Vagina (tissue), 2 donors: Measurements from ENCODE around the gene LMBR1. TPM values are rescaled to one million over a fixed set of nuclear protein-coding genes. Genes with fewer than 3 reads are reported as not detected.

ENCODE experiments used
- DNase-seq, 2 donors: peaks; one replicate each; pipeline ENCODE4 v3.0.0-alpha.2; 2017; ENCODE audit errors: extremely low spot score in 2 of 2
- H3K27ac ChIP-seq: fragments of 200-600 bp; sonication (generic); one replicate; pipeline ENCODE4 v1.5.1; 2019
- H3K27me3 ChIP-seq: fragments of 200-600 bp; sonication (generic); one replicate; pipeline ENCODE4 v1.5.1; 2019
- H3K36me3 ChIP-seq, 2 donors: fragments of 200-600 bp; sonication (generic); one replicate each; pipeline ENCODE4 v1.5.1; 2017 to 2019
- H3K4me1 ChIP-seq: fragments of 200-600 bp; sonication (generic); one replicate; pipeline ENCODE4 v1.5.1; 2019
- H3K4me3 ChIP-seq, 2 donors: fragments of 200-600 bp; sonication (generic); 1 replicate in 1 of 2; 2 replicates in 1 of 2; pipeline ENCODE4 v1.5.1; 2016 to 2019
- H3K9me3 ChIP-seq: fragments of 200-600 bp; sonication (generic); one replicate; pipeline ENCODE4 v1.5.1; 2019
- CTCF ChIP-seq, 3 experiments: fragments of 450-650 bp in 2 of 3; fragments of 200-600 bp in 1 of 3; sonication (generic) in 1 of 3; IDR thresholded peaks; one replicate each; pipeline ENCODE4 v1.5.1; 2017 to 2019; ENCODE audit warnings: antibody characterized with exemption in 3 of 3, mild to moderate bottlenecking in 2 of 3, moderate library complexity in 2 of 3
- POLR2A ChIP-seq, 2 donors: fragments of 450-650 bp; IDR thresholded peaks; one replicate each; pipeline ENCODE4 v1.6.1; 2017; ENCODE audit warnings: antibody characterized with exemption in 2 of 2, mild to moderate bottlenecking in 2 of 2, moderate library complexity in 2 of 2
- POLR2AphosphoS5 ChIP-seq, 2 donors: sonication (generic); formaldehyde crosslinking; IDR thresholded peaks; one replicate each; pipeline ENCODE4 v1.9.0; 2017; ENCODE audit warnings: antibody characterized with exemption in 2 of 2, mild to moderate bottlenecking in 2 of 2, low read depth in 1 of 2; ENCODE audit not compliant: insufficient read depth in 1 of 2
- intact Hi-C: fragments of 100-400 bp; cut with DNase I; formaldehyde crosslinking; loops from one replicate; pipeline ENCODE4 v1.15.1; 2023
- total RNA-seq: library from RNA; depleted of rRNA; stranded (reverse); fragments of >200 nt; gene quantifications from one replicate; pipeline ENCODE4 v1.2.3, GENCODE V29; 2016

LMBR1 gene
- total RNA-seq, 1 donor from 2014 or later = 45.7 TPM

GRCh38 chr7:156759579-156760202 lies 133.3 kb downstream of the LMBR1 start:
- no peak for TF ChIP-seq POLR2AphosphoS5 (IDR thresholded peaks at IDR 0.05; ENCODE audit: insufficient read depth in 1 of 2, low read depth in 1 of 2)
- no peak for TF ChIP-seq CTCF (IDR thresholded peaks at IDR 0.05)
- no peak for TF ChIP-seq POLR2A (IDR thresholded peaks at IDR 0.05)
- H3K27ac ChIP-seq = no peak overlapping the region
- intact Hi-C loops = no loop called here
- no peak overlapping the region for H3K4me3 ChIP-seq
- H3K27me3 ChIP-seq = no peaks in the 10 kb centered on the region
- H3K9me3 ChIP-seq = no peaks in the 10 kb centered on the region
- H3K4me1 ChIP-seq = no peaks in the 10 kb centered on the region
- no peak for DNase-seq
- H3K36me3 ChIP-seq = peaks cover 0 to 5% of the 10 kb centered on the region in 2 donors

GRCh38 chr7:156759143-156759542 lies 133.8 kb downstream of the LMBR1 start:
- DNase-seq = no peak
- H3K27ac ChIP-seq = no peak overlapping the region
- no peaks in the 10 kb centered on the region for H3K9me3 ChIP-seq
- no peaks in the 10 kb centered on the region for H3K27me3 ChIP-seq
- intact Hi-C loops = no loop called here
- no peaks in the 10 kb centered on the region for H3K4me1 ChIP-seq
- no peak overlapping the region for H3K4me3 ChIP-seq
- peaks cover 0 to 5% of the 10 kb centered on the region in 2 donors for H3K36me3 ChIP-seq
- no peak for TF ChIP-seq POLR2AphosphoS5 (IDR thresholded peaks at IDR 0.05; ENCODE audit: insufficient read depth in 1 of 2, low read depth in 1 of 2)
- TF ChIP-seq POLR2A (IDR thresholded peaks at IDR 0.05) = no peak
- no peak for TF ChIP-seq CTCF (IDR thresholded peaks at IDR 0.05)

DNA sequence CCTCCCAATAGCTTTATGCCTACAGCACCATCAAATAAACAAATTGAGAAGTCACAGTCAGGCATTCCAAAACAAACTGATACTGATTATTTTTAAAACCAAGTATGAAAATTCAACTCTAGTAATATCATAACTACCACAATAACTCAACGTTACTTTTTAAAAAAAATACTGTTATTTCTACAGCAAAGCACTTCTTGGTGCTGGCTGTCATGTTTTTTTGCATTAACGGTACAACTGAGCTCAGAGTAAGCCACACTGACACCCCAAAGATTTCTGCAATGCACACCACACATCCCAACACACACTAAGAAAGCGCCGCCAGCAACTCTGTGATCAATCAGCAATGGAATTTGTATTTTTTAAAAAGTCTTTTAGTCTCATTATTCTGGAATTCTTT lies 138.8 kb downstream of the LMBR1 start:
- H3K4me1 ChIP-seq = no peaks in the 10 kb centered on the region
- TF ChIP-seq CTCF (IDR thresholded peaks at IDR 0.05) = no peak
- TF ChIP-seq POLR2A (IDR thresholded peaks at IDR 0.05) = no peak
- TF ChIP-seq POLR2AphosphoS5 (IDR thresholded peaks at IDR 0.05; ENCODE audit: insufficient read depth in 1 of 2, low read depth in 1 of 2) = no peak
- DNase-seq = no peak
- H3K27ac ChIP-seq = no peak overlapping the region
- intact Hi-C loops = no loop called here
- no peak overlapping the region for H3K4me3 ChIP-seq
- no peaks in the 10 kb centered on the region for H3K36me3 ChIP-seq
- H3K27me3 ChIP-seq = no peaks in the 10 kb centered on the region
- H3K9me3 ChIP-seq = no peaks in the 10 kb centered on the region

DNA sequence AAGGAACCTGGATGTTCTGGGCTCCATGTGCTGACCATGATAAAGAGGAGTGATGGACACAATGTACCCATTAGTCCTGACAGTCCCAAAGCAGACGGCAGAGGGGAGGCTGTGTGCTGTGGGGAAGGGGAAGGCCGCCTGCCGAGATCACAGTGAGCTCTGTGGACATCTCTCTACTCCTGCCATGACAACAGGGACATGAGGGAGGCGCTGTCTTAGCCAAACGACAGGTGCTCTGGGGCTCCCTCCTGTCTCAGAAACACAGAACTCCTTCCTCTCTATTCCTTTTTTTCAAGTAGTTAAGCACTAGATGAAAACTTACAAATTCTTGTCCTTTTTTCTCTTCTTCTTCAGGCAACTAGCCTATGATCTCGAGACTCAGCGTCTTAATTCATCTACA lies 139.4 kb downstream of the LMBR1 start:
- Histone ChIP-seq H3K9me3 (no peaks in the 10 kb centered on the region), H3K27me3 (no peaks in the 10 kb centered on the region), H3K27ac (no peak overlapping the region), H3K4me3 (no peak overlapping the region), H3K4me1 (no peaks in the 10 kb centered on the region), H3K36me3 (no peaks in the 10 kb centered on the region)
- intact Hi-C loops = no loop called here
- TF ChIP-seq CTCF (IDR thresholded peaks at IDR 0.05) = no peak
- DNase-seq = no peak

- intact Hi-C loops = no loop called here
- Histone ChIP-seq H3K9me3 (no peaks in the 10 kb centered on the region), H3K27ac (no peak overlapping the region), H3K4me3 (no peak overlapping the region), H3K36me3 (no peaks in the 10 kb centered on the region), H3K27me3 (no peaks in the 10 kb centered on the region), H3K4me1 (no peaks in the 10 kb centered on the region)
- no peak for DNase-seq
- TF ChIP-seq POLR2AphosphoS5 (IDR thresholded peaks at IDR 0.05; ENCODE audit: insufficient read depth in 1 of 2, low read depth in 1 of 2) = no peak
- no peak for TF ChIP-seq CTCF (IDR thresholded peaks at IDR 0.05)
- no peak for TF ChIP-seq POLR2A (IDR thresholded peaks at IDR 0.05)
Measured at GRCh38 chr7:156753229-156753560, 139.8 kb downstream of the LMBR1 start.
